GM12873 (cell line): ENCODE results near the gene ADAMTS16.

ENCODE experiments used
- TF ChIP-seq, protein P1 (sequence below): IDR thresholded peaks from 2 replicates; pipeline ENCODE4 v1.5.1; 2012; ENCODE audit warnings: low read depth, mild to moderate bottlenecking, moderate library complexity, low read length, control low read depth; ENCODE audit not compliant: insufficient read depth; ENCODE audit errors: missing control alignments

Gene ADAMTS16

DNA sequence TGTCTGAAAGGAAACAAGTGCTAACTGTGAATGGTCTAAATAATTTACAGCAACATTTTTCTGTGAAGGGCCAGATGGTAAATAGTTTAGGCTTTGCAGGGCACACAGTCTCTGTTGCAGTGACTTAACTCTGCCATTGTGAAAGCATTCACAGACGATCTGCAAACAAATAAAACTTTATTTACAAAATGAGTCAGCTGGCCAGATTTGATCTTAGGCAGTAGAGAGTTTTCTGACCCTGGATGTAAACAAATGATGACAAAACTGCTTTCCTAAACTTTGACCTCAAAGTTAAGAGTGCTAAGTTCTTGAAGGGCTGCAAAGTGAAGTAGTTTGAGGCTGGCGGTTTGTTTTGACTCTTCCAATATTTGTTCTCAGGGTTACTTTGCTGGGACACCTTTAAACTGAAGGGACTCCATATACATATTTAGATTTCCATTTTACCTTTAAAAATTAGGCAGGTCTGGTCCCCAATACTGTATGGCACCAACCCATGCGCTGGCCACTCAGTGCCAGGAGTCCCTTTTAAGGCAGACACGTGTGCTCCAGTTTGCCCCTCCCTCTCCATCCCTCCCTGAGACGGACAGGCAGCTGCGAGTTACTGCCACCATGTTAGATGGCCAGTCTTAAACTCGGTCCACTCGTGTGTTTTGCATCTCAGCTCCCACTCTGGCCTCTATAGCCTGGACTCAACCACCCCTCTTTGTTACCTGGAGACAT is 4.0 kb upstream of the ADAMTS16 start:
- TF ChIP-seq, protein P1, sequence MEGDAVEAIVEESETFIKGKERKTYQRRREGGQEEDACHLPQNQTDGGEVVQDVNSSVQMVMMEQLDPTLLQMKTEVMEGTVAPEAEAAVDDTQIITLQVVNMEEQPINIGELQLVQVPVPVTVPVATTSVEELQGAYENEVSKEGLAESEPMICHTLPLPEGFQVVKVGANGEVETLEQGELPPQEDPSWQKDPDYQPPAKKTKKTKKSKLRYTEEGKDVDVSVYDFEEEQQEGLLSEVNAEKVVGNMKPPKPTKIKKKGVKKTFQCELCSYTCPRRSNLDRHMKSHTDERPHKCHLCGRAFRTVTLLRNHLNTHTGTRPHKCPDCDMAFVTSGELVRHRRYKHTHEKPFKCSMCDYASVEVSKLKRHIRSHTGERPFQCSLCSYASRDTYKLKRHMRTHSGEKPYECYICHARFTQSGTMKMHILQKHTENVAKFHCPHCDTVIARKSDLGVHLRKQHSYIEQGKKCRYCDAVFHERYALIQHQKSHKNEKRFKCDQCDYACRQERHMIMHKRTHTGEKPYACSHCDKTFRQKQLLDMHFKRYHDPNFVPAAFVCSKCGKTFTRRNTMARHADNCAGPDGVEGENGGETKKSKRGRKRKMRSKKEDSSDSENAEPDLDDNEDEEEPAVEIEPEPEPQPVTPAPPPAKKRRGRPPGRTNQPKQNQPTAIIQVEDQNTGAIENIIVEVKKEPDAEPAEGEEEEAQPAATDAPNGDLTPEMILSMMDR: no peak

DNA sequence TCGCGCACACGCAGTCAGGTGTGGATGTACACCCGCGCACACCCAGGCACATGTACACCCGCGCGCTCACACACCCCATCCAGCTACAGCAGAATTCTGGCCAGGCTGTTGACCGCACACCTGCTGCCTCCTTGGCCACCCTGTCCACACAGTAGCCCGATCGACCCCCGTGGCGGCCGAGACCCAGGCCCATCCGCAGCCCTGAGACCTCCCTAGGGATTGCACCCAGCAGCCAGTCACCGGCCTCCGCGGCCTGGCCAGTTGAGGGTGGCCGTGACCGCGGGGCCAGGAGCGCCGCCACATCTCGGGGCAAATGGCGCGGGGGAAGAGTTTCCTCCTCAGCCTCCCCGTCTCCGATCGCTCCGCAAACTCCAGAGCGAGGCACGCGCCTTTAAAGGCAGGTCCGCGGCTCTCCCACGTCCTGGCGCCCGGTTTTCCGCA is 774 bp upstream of the ADAMTS16 start:
- TF ChIP-seq, protein P1: no peak

DNA sequence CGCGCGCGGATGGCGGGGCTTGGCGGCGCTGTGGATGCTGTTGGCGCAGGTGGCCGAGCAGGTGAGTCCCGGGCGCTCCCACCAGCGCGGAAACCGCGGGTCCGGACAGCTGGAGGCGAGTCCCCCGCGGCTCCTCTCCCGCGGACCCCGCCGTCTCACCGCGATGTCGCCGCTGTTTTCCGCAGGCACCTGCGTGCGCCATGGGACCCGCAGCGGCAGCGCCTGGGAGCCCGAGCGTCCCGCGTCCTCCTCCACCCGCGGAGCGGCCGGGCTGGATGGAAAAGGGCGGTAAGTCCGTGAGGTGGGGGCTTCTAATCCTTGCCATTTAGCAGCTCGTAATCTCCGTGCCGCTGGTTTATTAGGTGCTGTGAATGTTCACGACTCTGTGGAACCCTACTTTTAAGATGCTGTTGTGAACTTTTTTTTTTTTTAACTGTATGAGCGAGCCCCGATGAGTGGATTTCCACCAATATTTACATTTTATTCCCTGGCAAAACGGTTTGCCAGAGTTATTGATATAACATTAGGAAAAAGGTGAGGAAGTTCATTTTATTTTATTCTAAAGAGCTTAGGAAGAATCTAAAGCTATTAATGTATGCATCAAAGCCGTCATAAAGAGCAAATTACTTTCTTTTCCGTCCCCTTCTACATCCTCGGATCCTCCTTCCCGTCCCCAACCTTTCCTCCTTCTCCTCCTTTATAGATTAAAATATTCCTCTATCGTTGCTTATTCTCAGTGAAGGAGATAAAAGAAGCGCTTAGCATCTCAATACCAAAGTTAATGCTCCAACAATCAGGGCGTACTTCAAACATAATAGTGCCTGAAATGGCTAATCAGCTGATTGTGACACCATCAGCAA is 579 bp downstream of the ADAMTS16 start:
- TF ChIP-seq, protein P1: no peak

DNA sequence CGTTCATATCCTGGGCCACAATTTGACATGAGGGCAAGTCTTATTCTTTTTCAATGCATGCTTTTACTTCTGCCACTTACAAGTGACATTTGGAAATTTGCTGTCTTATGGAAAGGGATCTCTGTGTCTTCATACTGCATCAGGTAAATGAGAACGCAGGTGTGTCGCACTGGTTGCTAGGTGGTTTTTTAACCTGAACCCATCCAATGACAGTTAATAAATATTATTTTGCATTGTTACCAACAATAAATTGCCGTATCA is 1.1 kb downstream of the ADAMTS16 start:
- TF ChIP-seq, protein P1: no peak

DNA sequence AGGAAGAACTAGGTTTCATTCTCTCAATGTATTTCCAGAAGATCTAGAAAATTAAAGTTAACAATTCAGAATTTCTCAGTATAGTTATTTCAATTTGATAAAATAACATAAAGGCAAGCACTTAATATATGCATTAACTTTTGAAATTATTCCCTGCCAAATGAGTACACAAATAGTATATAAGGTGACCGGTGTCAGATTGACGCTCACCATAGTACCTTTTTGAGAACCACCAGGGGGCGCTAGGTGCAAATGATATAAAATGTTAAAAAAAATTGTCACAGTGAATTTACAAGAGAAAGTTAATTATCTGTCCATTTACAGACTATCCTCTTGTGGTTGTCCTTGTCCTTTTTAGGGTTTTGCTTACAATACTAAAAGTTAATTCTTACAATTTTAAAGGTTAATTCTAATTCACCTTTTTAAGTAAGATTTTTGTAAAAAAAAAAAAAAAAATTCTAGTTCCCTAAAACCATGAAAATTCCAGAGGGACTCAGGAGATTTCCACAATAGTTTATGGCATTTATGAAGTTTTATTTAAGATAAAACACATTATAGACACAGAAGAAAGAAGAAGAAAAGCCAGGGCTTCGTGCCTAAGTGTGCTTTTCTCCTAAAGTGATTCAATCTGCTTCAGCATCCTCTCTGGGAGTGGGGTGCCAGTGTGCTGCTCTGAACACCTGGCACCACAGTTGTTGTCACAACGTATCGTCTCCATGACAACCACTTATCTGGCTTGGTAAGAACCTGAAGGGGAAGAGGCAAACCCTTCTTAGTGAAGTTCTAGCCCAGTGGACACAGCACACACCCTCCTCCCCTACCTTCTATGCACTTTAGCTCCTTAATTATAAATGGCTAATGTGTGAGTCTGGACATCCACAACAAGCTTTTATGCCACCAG is 1.7 kb downstream of the ADAMTS16 start:
- TF ChIP-seq, protein P1: peak; percentile 53

DNA sequence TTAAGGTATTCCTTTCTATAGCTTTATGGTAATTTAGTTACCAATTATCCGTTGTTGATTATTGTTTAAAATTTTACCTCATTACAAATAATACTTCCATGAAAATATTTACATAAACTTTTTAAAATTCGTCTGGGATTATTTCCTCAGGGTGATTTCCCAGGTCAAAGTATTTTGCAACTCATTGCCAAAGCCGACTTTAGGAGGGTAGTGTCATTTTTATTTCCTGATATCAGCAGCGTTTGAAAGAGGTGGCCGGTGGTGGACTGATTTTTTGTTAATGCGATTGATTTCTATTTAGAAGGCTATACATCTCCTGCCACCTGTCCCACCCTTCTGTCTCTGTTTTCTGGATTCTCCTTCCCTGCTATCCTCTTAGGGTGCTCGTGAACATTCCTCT is 4.3 kb downstream of the ADAMTS16 start:
- TF ChIP-seq, protein P1: no peak
